Stimulated activated CD4-positive, alpha-beta T cell treated with anti-CD3 and anti-CD28 coated beads, Interleukin-15, amount 100 ng/mL, for 24 hours (primary cell): ENCODE measurements around the gene RERE.
A peak's percentile ranks its signal among the peaks of the same experiment; 100 is the strongest.
"Not testable (repeated sequence)": the region's sequence is repeated elsewhere in the genome, so short reads cannot be mapped to it uniquely, and the experiment has no call there.

ENCODE experiments used
- DNase-seq: peaks from one replicate; pipeline ENCODE4 v3.0.0-alpha.2; 2020

The RERE gene

DNA sequence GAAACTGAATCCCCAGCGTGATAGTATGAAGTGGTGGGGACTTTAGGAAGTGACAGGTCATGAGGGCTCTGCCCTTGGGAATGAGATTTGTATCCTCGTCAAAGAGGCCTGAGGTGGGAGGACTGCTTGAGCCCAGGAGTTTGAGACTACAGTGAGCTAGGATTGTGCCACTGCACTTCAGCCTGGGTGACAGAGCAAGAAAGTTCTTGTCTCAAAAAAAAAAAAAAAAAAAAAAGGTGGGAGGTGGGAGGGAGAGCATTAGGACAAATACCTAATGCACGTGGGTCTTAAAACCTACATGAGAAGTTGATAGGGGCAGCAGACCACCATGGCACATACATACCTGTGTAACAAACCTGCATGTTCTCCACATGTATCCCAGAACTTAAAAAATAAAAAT is 24.0 kb upstream of the RERE start:
- DNase-seq: no peak

GRCh38 chr1:8839990-8840389 is 22.6 kb upstream of the RERE start:
- no peak for DNase-seq

DNA sequence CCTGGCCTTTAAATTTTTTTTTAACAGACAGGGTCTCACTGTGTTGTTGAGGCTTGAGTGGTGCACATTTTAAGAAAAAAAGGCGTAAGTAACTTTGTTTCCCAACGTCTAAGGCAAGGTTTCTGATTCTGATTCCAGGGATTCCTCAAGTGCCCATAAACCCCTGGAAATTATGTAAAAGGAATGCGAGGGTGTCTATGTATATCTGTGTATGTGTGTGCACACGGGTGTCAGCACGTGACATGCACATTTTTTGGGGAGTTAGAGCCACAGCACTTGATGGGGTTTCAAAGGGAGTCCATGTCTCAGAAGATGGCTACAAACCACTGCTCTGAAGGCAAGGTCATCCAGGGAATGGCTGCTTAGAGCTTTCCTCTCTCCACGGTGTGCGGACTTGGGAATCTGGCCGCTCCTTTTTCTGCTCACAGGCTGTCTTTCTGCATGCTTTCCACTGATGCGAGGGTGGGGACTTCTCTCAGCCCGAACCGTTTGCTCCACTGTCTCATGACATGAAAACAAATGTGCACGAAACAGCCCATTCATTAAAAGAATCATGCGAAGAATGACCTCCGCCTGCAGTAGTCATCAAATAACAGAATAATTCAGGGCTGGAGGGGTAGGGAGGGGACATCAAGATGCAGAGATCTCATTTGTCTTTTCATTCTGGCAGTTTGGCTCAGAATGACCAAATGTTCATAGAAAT is 18.7 kb upstream of the RERE start:
- no peak for DNase-seq

- DNase-seq: no peak
Measured at GRCh38 chr1:8831340-8831739, 13.9 kb upstream of the RERE start.

GRCh38 chr1:8830732-8831131 is 13.3 kb upstream of the RERE start:
- DNase-seq: not testable (repeated sequence)

DNA sequence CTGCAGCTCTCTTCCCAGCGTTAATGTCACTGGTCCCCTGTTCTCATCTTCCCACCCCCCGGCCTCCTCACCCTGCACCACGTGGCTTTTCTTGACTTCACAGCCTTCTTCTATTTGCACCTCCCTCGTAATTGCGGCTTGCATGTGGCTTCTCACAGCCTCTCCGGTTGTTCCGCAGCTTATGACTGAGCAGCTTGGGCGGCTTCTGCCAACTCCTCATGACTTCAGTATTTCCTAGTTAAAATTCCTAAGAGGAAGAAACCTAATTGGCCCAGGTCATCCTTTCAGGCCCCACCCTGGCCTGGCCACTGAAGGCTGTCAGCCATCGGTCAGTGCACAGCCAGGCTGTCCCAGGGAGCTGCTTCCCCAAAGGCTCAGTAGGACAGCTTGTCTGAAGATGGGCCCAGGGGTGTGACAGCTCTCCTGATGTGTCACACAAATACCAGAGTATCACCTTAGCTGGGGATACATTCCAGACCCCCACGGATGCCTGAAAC is 8.6 kb upstream of the RERE start:
- DNase-seq: no peak

GRCh38 chr1:8823295-8823664 is 5.8 kb upstream of the RERE start:
- no peak for DNase-seq

DNA sequence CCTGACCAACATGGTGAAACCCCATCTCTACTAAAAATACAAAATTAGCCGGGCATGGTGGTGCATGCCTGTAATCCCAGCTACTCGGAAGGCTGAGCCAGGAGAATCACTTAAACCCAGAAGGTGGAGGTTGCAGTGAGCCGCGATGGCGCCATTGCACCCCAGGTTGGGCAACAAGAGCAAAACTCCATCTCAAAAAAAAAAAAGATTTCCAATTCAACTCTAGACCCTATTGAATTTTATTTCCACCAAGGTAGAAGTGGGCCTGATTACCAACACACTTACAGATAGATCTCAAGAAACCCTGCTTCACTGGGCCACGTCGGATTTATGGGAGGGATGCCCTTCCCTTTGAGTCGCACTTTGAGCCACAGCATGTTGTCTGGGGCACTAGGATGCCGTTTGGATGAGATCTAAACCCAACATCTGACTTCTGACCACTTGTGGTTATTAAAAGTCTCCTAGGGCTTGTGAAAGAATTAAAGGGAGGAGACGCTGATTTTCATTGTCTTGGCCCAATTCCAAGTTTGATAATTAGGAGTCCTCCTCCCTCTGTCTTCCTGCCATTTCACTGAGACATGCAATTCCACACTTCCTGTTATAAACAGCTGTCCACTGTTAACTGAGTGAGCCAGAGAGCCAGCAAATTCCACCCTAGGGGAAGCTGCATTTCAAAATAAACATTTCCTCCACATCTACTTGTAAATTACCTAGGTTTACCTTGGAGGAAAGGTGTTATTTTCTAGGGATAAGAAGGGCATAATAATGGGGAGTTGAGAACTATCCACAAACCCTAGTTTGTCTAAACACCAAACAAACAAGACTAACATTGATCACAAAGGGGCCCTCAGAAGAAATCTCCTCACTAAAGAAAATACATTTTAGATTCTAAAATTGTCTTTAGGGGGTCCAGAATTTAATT is 5.2 kb upstream of the RERE start:
- DNase-seq: no peak

- no peak for DNase-seq
Measured at GRCh38 chr1:8821084-8821483, 3.6 kb upstream of the RERE start.

DNA sequence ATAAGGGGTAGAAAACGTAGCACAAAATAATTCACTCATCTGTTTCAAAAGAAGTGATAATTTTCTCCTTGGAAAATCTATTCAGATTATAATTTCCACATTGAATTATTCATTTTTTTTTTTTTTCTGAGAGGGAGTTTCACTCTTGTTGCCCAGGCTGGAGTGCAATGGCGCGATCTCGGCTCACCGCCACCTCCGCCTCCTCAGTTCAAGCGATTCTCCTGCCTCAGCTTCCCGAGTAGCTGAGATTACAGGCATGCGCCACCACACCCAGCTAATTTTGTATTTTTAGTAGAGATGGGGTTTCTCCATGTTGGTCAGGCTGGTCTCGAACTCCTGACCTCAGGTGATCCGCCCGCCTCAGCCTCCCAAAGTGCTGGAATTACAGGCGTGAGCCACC is 1.3 kb upstream of the RERE start:
- not testable (repeated sequence) for DNase-seq

- peak; percentile 31 for DNase-seq
Measured at GRCh38 chr1:8818325-8818775, 910 bp upstream of the RERE start.

GRCh38 chr1:8816831-8817411 is 519 bp downstream of the RERE start:
- DNase-seq: peak; percentile 34

DNA sequence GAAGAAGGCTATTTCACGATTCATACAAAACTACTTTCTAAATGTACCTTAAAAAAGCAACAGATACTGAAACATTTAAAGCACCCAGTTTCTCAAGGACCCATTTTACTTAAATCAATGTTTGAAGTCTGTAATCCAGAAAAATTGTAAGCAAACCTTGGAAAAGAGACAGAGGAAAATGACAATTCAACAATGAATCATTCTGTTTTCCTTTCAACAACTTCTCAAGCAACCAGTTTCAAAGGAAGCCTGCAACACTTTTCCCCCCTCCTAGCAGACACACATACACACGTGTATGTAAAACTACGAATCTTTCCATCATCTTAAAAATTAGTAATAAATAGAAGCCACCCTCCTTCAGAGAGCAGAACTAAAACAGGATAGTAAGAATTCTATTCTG is 1.2 kb downstream of the RERE start:
- no peak for DNase-seq

- DNase-seq: no peak
Measured at GRCh38 chr1:8815582-8816151, 1.8 kb downstream of the RERE start.

- no peak for DNase-seq
Measured at GRCh38 chr1:8814865-8815264, 2.6 kb downstream of the RERE start.

- no peak for DNase-seq
Measured at GRCh38 chr1:8813991-8814390, 3.4 kb downstream of the RERE start.

DNA sequence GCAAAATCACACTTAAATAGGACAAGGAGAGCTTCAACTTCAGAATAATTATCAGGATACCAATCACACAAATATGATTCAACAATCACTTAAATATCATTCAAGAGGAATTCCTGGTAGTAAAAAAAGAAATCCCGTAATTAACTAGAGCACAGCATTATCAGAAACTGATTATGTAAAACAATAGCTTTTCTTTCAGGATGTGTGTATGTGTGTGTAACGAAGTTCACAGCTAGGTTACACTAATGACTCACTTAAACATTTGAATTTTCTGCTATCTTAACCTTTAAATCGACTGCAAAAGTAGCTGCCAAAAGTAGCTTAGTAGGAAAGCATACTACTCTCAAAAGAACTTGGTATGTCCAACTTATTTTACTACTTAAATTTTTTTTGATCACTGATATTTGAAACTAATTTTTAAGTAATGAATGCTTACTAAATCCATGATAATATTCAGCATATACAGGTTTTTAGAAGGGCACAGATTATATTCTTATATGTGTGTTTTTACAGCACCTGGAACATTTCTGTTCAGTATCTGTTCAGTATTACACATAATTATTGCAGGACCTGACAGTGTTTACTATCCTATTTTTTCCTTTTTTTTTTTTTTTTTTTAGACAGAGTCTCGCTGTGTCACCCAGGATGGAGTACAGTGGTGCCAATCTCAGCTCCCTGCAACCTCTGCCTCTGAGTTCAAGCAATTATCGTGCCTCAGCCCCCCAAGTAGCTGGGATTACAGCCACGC is 4.2 kb downstream of the RERE start:
- no peak for DNase-seq

- no peak for DNase-seq
Measured at GRCh38 chr1:8812081-8812480, 5.4 kb downstream of the RERE start.

GRCh38 chr1:8810987-8811386 is 6.5 kb downstream of the RERE start:
- DNase-seq: no peak

GRCh38 chr1:8809342-8809736 is 8.1 kb downstream of the RERE start:
- DNase-seq: no peak

DNA sequence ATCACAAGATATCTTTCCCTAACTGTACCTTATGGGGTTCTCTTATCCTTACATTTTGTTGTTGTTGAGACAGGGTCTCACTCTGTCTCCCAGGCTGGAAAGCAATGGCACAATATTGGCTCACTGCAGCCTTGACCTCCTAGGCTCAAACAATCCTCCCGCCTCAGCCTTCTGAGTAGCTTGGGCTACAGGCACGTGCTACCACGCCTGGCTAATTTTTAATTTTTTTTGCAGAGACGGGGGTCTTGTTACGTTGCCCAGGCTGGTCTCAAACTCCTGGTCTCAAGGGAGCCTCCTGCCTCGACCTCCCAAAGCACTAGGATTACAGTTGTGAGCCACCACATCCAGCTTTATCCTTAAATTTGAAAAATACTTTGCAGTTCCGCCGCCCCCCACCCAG is 10.4 kb downstream of the RERE start:
- DNase-seq: no peak

GRCh38 chr1:8800416-8800815 is 17.0 kb downstream of the RERE start:
- DNase-seq: no peak

DNA sequence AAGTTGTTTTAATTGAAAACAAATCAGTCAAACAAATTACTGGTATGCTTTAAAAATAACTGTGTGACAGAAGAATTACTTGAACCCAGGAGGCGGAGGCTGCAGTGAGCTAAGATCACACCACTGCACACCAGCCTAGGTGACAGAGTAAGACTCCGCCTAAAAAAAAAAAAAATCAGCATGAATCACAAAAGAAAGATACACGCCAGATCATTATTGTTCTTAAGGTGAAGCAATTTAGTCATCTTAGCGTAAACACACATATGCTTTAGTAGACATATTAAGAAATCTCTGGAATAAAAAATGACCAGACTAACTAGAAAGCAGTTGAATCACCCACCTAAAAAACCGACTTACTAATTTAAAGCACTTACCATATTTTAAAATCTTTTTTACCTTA is 20.2 kb downstream of the RERE start:
- DNase-seq: no peak
